GM11168 (cell line): Measurements from ENCODE around the gene ITGB5.

Experiments used
- in situ Hi-C: fragments of 300-500 bp; cut with MboI; formaldehyde crosslinking; loops from one replicate; pipeline ENCODE4 v1.12.0; 2022; ENCODE audit warnings: low sequenced_read_pairs; ENCODE audit not compliant: unreplicated experiment

Gene ITGB5

GRCh38 chr3:124887177-124887931 lies at the start of gene ITGB5:
ITGB5 (minus strand) TSS chr3:124887365; CDS start chr3:124887000, 365 bp downstream.
- in situ Hi-C loops: no loop called here

GRCh38 chr3:124935794-124936542 lies 48.8 kb upstream of the ITGB5 start:
- in situ Hi-C loops: no loop called here

- in situ Hi-C loops: no loop called here
These were observed 48.1 kb upstream of the ITGB5 start for GRCh38 chr3:124935264-124935663.

- in situ Hi-C loops: no loop called here
These were observed 47.4 kb upstream of the ITGB5 start, which contains the start of gene MUC13 for GRCh38 chr3:124934577-124934976. MUC13 (minus strand) TSS chr3:124934751; CDS start chr3:124934712, 39 bp downstream.

GRCh38 chr3:124928333-124929202 lies 41.4 kb upstream of the ITGB5 start:
- in situ Hi-C loops: no loop called here

- in situ Hi-C loops: no loop called here
These were observed 40.4 kb upstream of the ITGB5 start for GRCh38 chr3:124927574-124928045.

GRCh38 chr3:124926426-124927101 lies 39.4 kb upstream of the ITGB5 start:
- in situ Hi-C loops: no loop called here

GRCh38 chr3:124924741-124925140 lies 37.6 kb upstream of the ITGB5 start:
- in situ Hi-C loops: no loop called here

GRCh38 chr3:124923833-124924232 lies 36.7 kb upstream of the ITGB5 start:
- in situ Hi-C loops: no loop called here

- in situ Hi-C loops: no loop called here
These were observed 33.6 kb upstream of the ITGB5 start for GRCh38 chr3:124920718-124921117.

GRCh38 chr3:124919756-124920155 lies 32.6 kb upstream of the ITGB5 start:
- in situ Hi-C loops: no loop called here

GRCh38 chr3:124918524-124918923 lies 31.4 kb upstream of the ITGB5 start:
- in situ Hi-C loops: no loop called here

GRCh38 chr3:124916837-124917409 lies 29.8 kb upstream of the ITGB5 start:
- in situ Hi-C loops: no loop called here

- in situ Hi-C loops: no loop called here
These were observed 28.1 kb upstream of the ITGB5 start for GRCh38 chr3:124915254-124915653.

- in situ Hi-C loops: no loop called here
These were observed 20.8 kb upstream of the ITGB5 start for GRCh38 chr3:124907957-124908356.

GRCh38 chr3:124904835-124905492 lies 17.8 kb upstream of the ITGB5 start:
- in situ Hi-C loops: loop anchor here (5.0 kb wide), 1 partner anchor 143 kb away; no protein-coding TSS in a partner anchor

GRCh38 chr3:124903896-124904834 lies 17.0 kb upstream of the ITGB5 start:
- in situ Hi-C loops: loop anchor here (5.0 kb wide), 1 partner anchor 142 kb away; no protein-coding TSS in a partner anchor
